Stimulated activated CD4-positive, alpha-beta T cell treated with anti-CD3 and anti-CD28 coated beads, Interleukin-1b, Interleukin-23, amount 100 ng/mL, for 1 hour (primary cell): ENCODE results near the gene ADAMTS5.

Source experiments
- DNase-seq, 2 donors: peaks; one replicate each; pipeline ENCODE4 v3.0.0-alpha.2; 2020; ENCODE audit warnings: low read depth in 2 of 2

The ADAMTS5 gene

GRCh38 chr21:26888256-26888655 lies 78.6 kb downstream of the ADAMTS5 start:
- no peak for DNase-seq

DNA sequence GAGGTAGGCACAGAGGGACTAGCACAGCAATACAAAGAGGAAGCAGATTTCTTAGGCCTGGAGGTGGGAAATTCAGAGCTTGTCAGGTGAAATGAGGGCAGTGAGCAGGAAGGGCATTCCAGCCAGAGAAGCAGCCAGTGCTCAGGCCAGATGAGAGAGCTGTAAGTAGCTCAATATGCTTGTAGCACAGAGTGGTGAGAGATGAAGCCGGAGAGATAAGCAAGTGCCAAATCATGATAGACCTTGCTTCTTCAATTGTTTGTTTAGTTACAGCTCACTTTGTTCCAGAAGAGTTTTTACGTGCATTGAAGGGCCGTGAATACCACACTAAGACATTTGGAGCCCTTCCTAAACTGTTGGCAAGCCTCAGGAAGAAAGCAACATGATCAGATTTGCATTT lies 79.6 kb downstream of the ADAMTS5 start:
- no peak for DNase-seq

DNA sequence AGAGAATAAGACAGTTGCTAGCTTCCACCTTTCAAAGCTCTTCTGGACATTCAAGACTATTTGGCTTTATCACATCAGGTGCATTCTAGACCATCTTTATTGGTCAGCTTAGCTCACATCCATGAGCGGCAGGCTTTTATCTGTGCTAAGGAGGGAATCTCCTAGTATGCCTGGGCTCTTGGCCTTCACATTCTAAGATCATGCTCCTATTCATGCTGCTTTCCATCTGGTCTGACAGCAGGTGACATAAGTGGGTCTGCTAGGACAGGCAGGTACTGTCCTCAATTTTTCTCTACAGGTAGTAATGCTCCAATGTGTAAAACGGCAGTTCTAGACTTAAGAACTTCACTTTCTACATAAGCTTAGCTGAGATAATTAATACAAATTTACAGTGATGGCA lies 82.5 kb downstream of the ADAMTS5 start:
- DNase-seq, result no peak

DNA sequence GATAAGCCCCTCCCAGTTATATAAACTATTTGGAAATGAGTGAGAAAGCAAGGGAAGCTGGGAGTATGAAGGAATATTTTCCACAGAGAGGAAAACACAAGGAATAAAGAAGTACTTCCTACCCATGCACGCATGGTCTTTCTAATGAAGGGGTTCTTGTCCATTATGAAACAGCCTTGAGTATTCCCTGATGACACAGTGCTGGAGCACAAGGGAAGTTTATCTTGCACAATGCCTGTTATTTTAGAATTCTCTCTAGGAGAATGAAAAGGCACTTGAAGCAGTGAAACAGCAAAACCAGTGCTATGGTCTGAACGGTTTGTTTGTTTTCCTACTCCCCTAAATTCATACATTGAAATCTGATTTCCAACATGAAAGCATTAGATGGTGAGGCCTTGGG lies 83.1 kb downstream of the ADAMTS5 start:
- no peak for DNase-seq

GRCh38 chr21:26881504-26882228 lies 85.2 kb downstream of the ADAMTS5 start:
- DNase-seq, result no peak

DNA sequence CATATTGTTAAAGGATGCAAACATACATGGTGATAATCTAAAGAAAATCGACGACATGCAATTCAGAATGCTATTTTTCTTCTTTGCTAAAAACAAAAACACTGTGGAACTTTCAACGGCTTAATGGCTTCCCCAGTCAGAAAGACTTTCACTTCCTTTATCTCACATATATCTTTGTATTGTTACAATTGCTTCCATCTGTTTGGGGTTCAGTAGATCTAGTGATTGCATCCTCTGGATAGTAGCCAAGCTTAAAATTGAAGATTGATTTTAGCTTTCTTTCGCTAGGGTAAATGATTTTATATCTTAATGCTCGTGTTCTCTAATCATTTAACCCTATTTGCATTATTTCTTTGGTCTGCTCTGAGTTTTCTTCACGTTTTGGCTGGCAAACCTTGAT lies 89.9 kb downstream of the ADAMTS5 start:
- DNase-seq, result no peak

DNA sequence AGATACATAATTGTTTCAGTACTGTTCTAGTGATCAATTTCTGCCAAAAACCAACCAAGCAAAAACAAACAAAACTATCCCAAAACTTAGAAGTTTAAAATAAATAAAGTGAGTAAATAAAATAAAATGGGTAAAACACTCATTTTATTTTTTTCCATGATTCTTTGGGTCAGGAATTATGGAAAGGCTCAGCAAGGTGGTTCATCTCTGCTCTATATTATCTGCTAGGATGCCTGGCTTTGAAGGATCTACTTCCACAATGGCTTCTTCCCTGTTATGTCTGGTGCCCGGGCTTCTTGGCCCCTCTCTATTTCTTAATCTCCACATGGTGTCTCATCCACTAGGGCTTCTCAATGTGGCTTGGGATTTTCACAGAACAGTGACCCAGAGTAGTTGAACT lies 92.5 kb downstream of the ADAMTS5 start:
- no peak for DNase-seq
